Measurements from ENCODE around the gene CBX1. TPM values are rescaled to one million over a fixed set of nuclear protein-coding genes. Genes with fewer than 3 reads are reported as not detected.

Gene CBX1
- total and polyA plus RNA-seq, 10 of the 15 experiments (the other 5 are each of a cell fraction or from before 2014, with no cell fraction given), result 11.8 to 99.2 (median 43.5) TPM

DNA sequence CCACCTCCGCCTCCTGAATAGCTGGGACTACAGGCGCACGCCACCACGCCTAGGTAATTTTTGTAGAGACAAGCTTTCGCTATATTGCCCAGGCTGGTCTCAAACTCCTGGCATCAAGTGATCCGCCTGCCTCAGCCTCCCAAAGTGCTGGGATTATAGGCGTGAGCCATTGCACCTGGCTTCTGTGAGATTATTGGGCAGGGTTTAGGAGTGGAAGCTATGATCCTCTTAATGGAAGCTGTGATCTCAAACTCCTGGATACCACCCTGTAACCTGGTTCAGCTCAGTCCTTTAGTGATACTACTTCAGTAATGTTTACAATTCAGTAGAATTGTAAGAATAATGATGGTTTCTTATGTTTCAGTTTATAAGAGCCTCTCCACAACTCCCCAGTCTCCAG lies 39.0 kb downstream of the CBX1 start (continued):
- TF ChIP-seq, protein P1, sequence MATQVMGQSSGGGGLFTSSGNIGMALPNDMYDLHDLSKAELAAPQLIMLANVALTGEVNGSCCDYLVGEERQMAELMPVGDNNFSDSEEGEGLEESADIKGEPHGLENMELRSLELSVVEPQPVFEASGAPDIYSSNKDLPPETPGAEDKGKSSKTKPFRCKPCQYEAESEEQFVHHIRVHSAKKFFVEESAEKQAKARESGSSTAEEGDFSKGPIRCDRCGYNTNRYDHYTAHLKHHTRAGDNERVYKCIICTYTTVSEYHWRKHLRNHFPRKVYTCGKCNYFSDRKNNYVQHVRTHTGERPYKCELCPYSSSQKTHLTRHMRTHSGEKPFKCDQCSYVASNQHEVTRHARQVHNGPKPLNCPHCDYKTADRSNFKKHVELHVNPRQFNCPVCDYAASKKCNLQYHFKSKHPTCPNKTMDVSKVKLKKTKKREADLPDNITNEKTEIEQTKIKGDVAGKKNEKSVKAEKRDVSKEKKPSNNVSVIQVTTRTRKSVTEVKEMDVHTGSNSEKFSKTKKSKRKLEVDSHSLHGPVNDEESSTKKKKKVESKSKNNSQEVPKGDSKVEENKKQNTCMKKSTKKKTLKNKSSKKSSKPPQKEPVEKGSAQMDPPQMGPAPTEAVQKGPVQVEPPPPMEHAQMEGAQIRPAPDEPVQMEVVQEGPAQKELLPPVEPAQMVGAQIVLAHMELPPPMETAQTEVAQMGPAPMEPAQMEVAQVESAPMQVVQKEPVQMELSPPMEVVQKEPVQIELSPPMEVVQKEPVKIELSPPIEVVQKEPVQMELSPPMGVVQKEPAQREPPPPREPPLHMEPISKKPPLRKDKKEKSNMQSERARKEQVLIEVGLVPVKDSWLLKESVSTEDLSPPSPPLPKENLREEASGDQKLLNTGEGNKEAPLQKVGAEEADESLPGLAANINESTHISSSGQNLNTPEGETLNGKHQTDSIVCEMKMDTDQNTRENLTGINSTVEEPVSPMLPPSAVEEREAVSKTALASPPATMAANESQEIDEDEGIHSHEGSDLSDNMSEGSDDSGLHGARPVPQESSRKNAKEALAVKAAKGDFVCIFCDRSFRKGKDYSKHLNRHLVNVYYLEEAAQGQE (IDR thresholded peaks at IDR 0.05; ENCODE audit: low read depth, low read length), result no peak
- TF ChIP-seq ZZZ3 (IDR thresholded peaks at IDR 0.05; ENCODE audit: control insufficient read depth, insufficient read length, low read depth) (no peak), ZSCAN29 (IDR thresholded peaks at IDR 0.05) (no peak), RB1 (IDR thresholded peaks at IDR 0.05; ENCODE audit: borderline replicate concordance) (no peak)
- TF ChIP-seq, protein P2, sequence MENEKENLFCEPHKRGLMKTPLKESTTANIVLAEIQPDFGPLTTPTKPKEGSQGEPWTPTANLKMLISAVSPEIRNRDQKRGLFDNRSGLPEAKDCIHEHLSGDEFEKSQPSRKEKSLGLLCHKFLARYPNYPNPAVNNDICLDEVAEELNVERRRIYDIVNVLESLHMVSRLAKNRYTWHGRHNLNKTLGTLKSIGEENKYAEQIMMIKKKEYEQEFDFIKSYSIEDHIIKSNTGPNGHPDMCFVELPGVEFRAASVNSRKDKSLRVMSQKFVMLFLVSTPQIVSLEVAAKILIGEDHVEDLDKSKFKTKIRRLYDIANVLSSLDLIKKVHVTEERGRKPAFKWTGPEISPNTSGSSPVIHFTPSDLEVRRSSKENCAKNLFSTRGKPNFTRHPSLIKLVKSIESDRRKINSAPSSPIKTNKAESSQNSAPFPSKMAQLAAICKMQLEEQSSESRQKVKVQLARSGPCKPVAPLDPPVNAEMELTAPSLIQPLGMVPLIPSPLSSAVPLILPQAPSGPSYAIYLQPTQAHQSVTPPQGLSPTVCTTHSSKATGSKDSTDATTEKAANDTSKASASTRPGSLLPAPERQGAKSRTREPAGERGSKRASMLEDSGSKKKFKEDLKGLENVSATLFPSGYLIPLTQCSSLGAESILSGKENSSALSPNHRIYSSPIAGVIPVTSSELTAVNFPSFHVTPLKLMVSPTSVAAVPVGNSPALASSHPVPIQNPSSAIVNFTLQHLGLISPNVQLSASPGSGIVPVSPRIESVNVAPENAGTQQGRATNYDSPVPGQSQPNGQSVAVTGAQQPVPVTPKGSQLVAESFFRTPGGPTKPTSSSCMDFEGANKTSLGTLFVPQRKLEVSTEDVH (IDR thresholded peaks at IDR 0.05; ENCODE audit: low read depth, partially characterized antibody), result no peak

DNA sequence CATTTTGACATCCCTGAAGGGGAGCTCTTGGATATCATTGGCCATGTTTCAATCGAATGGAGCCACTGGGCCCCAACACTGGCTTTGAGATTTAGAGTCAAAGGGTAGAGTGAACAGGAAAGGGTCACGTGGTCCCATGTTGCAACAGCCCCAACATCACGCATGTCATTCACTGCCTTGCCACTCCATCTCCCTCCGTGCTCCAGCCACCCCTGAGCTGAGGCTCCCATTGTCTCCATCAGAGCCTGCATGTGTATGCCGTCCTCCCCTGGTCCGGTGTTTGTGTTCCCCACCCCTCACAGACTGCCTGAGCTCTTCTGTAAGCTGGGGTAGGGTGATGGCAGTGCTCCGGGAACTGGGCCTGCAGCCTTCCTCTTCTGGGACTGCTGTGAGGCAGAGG lies 41.0 kb downstream of the CBX1 start:
- no peak overlapping the region for H2AFZ ChIP-seq (ENCODE audit: control insufficient read depth, low read depth, low read length)
- ChIA-PET POLR2A (interaction anchor here (1.6 to 3.0 kb wide), 2 partner anchors 10 to 33 kb away, joined by 3 to 11 read pairs; no protein-coding TSS in a partner anchor), RAD21 (ENCODE audit: unreplicated experiment) (interaction anchor here (0.6 to 2.5 kb wide), 3 partner anchors 11 to 106 kb away, joined by 3 to 6 read pairs (median 3); no protein-coding TSS in a partner anchor), SMC1A (ENCODE audit: uncharacterized antibody, unreplicated experiment) (interaction anchor here (0.7 kb wide), 1 partner anchor 866 kb away, joined by 4 read pairs; no protein-coding TSS in a partner anchor), CTCF (interaction anchor here (2.9 kb wide), 1 partner anchor 34 kb away, joined by 19 read pairs; no protein-coding TSS in a partner anchor)
- H4K20me1 ChIP-seq (ENCODE audit: control insufficient read depth, insufficient read depth), result no peaks in the 10 kb centered on the region
- no peak overlapping the region for H3K4me3 ChIP-seq
- peaks cover 41 to 45% of the 10 kb centered on the region in 2 experiments for H3K36me3 ChIP-seq (ENCODE audit: control insufficient read depth in 2 of 2, insufficient read depth in 2 of 2, low read length in 1 of 2)
- H3K27me3 ChIP-seq (replicated peaks in 1 of 2; ENCODE audit: control insufficient read depth in 2 of 2, insufficient read depth in 2 of 2, low read length in 1 of 2), result no peaks in the 10 kb centered on the region
- H3K27ac ChIP-seq (ENCODE audit: control insufficient read depth, insufficient read depth), result no peak overlapping the region
- WGBS (ENCODE audit: insufficient coverage, insufficient replicate concordance, low lambda C conversion rate, missing lambda C conversion rate), result 94% methylated on average over 7 of the region's 7 CpGs
- no peak for DNase-seq (ENCODE audit: low read depth, low spot score)
- in situ Hi-C loops (cut with MboI), result no loop called here
- no peaks in the 10 kb centered on the region for H3K9me3 ChIP-seq (replicated peaks; ENCODE audit: control insufficient read depth, insufficient read depth, low read length)
- H3K9ac ChIP-seq (ENCODE audit: control insufficient read depth, insufficient read depth, low read length), result no peak overlapping the region
- peaks cover 30% of the 10 kb centered on the region for H3K79me2 ChIP-seq (ENCODE audit: control insufficient read depth, insufficient read depth, low read length)
- H3K4me2 ChIP-seq (ENCODE audit: control insufficient read depth, insufficient read depth), result no peak overlapping the region
- intact Hi-C loops (cut with micrococcal nuclease; ENCODE audit: unreplicated experiment), result no loop called here
- no peak for FAIRE-seq
- peaks cover 14% of the 10 kb centered on the region for H3K4me1 ChIP-seq (ENCODE audit: control insufficient read depth, insufficient read depth, low read length)
- no peak for TF ChIP-seq GATAD2B (conservative IDR thresholded peaks at IDR 0.05; ENCODE audit: low read depth)
- TF ChIP-seq BCL11A (IDR thresholded peaks at IDR 0.05; ENCODE audit: low read depth, low read length), result no peak
- no peak for TF ChIP-seq FOXM1 (IDR thresholded peaks at IDR 0.05; ENCODE audit: low read depth, low read length)
- peak; percentile 37; the same call in 1 of the 2 replicates for TF ChIP-seq POLR2AphosphoS5 (IDR thresholded peaks at IDR 0.05; ENCODE audit: low read length)
- no peak for TF ChIP-seq NR2C2 (IDR thresholded peaks at IDR 0.05; ENCODE audit: borderline replicate concordance, control insufficient read depth, insufficient read length, low read depth)
- no peak for TF ChIP-seq SUZ12 (IDR thresholded peaks at IDR 0.05; ENCODE audit: unreplicated experiment)
- no peak for TF ChIP-seq MYB (IDR thresholded peaks at IDR 0.05; ENCODE audit: borderline replicate concordance, low read depth, low read length)
- ATAC-seq, result no peak
- no TSS peak for BruUV-seq (replicated peaks)
